SK-N-SH (cell line): ENCODE results near the gene HECW1.
"Not testable (repeated sequence)": the region's sequence is repeated elsewhere in the genome, so short reads cannot be mapped to it uniquely, and the experiment has no call there.

Experiments used
- EP300 ChIP-seq, 2 experiments: IDR thresholded peaks; 2 replicates each; pipeline versions ENCODE4 v1.4.0 to v1.6.1; 2012; ENCODE audit warnings: borderline replicate concordance in 1 of 2, low read depth in 1 of 2, low read length in 1 of 2
- FOXM1 ChIP-seq: IDR thresholded peaks from 2 replicates; pipeline ENCODE4 v1.4.0; 2012; ENCODE audit warnings: low read depth, mild to moderate bottlenecking
- POLR2AphosphoS5 ChIP-seq: IDR thresholded peaks from 2 replicates; pipeline ENCODE4 v1.6.1; 2012; ENCODE audit warnings: low read depth, low read length

DNA sequence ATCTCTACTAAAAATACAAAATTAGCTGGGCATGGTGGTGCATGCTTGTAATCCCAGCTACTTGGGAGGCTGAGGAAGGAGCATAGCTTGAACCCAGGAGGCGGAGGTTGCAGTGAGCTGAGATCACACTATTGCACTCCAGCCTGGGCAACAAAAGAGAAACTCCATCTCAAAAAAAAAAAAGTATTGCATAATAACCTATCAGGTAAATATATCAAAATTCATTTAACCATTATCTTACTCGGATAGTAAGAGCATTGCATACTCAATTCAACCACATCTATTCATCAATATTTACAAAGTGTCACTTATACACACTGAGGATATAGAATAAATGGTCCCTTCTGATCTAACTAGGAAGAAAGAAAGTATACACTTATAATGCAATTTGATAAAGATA, 461.4 kb downstream of the HECW1 start:
- not testable (repeated sequence) for TF ChIP-seq POLR2AphosphoS5; EP300 (IDR thresholded peaks at IDR 0.05; ENCODE audit: borderline replicate concordance in 1 of 2, low read depth in 1 of 2, low read length in 1 of 2); FOXM1
